ENCODE results near the gene NKTR. TPM values are rescaled to one million over a fixed set of nuclear protein-coding genes. Genes with fewer than 3 reads are reported as not detected.

NKTR gene
- total and polyA plus RNA-seq, 7 donors: 9.0 to 23.0 (median 14.1) TPM

- no peaks in the 10 kb centered on the region for H3K27me3 ChIP-seq (ENCODE audit: insufficient read depth in 3 of 3, low read length in 2 of 3)
- H3K4me1 ChIP-seq: peaks cover 59% of the 10 kb centered on the region
- H3K4me3 ChIP-seq: peak overlapping the region; percentile 78
- H3K27ac ChIP-seq: peak overlapping the region; percentile 98
- TF ChIP-seq, protein P1, sequence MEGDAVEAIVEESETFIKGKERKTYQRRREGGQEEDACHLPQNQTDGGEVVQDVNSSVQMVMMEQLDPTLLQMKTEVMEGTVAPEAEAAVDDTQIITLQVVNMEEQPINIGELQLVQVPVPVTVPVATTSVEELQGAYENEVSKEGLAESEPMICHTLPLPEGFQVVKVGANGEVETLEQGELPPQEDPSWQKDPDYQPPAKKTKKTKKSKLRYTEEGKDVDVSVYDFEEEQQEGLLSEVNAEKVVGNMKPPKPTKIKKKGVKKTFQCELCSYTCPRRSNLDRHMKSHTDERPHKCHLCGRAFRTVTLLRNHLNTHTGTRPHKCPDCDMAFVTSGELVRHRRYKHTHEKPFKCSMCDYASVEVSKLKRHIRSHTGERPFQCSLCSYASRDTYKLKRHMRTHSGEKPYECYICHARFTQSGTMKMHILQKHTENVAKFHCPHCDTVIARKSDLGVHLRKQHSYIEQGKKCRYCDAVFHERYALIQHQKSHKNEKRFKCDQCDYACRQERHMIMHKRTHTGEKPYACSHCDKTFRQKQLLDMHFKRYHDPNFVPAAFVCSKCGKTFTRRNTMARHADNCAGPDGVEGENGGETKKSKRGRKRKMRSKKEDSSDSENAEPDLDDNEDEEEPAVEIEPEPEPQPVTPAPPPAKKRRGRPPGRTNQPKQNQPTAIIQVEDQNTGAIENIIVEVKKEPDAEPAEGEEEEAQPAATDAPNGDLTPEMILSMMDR (IDR thresholded peaks at IDR 0.05): no peak
- H3K36me3 ChIP-seq (ENCODE audit: insufficient read depth in 1 of 2, low read depth in 1 of 2): peaks cover 0 to 20% of the 10 kb centered on the region in 2 donors
- intact Hi-C loops (cut with DNase I): loop anchor here (2.0 to 10.0 kb wide), 2 partner anchors 89 kb away; no protein-coding TSS in a partner anchor
- peak; percentile 58 to 81 for DNase-seq
- ATAC-seq: peak; percentile 49 to 68 (median 58)
- H3K9me3 ChIP-seq: no peaks in the 10 kb centered on the region
- 74 to 79% (median 77%) methylated on average over 6 of the region's 6 CpGs for WGBS, 3 donors
Measured at GRCh38 chr3:42655980-42656679, 55.6 kb downstream of the NKTR start.

DNA sequence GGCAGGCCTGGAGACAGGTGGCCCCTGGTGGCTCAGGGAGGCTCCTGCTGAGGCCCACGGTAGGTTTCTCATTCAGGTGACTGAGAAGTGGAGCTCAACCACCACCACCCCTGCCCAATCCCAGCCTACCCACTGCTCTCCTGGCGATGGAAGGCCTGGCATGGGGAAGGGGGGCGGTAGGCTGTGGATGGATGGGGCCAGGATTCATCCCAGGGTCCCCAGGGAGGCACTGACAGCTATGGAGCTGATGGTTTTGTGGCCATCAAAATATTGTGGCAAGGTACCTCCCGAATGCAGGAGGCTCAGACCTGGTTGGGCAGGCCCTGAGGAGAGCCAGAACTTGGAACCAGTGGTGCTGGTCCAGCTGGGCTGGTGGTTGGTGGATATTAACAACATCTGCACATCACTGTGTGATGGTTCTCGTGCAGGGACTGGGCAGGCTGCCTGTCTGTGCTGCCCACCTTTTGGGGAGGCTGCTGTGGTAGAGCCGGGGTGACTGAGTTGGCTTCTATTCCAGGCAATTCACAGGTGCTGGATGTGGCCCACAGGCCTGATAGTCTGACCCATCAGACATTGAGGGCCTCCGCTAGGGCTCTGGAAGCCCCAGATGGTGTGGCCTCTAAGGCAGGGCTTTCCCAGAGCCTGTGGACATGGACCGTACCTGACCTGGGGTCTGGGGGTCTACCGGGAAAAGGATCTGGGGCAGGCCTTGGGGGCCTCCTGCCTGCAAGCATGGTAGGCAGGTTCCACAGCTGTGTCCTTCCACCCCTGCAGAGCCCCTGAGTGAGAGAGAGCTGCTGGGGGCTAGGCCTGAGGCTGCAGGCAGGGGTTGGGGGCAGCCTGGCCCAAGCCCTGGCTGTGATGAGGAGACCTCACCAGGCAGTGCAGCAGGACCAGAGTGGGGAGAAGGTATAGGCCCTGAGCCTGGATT lies 56.5 kb downstream of the NKTR start:
- peaks cover 0 to 20% of the 10 kb centered on the region in 2 donors for H3K36me3 ChIP-seq (ENCODE audit: insufficient read depth in 1 of 2, low read depth in 1 of 2)
- WGBS, 3 donors: 72 to 85% (median 76%) methylated on average over 9 of the region's 9 CpGs
- TF ChIP-seq, protein P1 (IDR thresholded peaks at IDR 0.05): no peak
- H3K4me1 ChIP-seq: peaks cover 62% of the 10 kb centered on the region
- no peaks in the 10 kb centered on the region for H3K27me3 ChIP-seq (ENCODE audit: insufficient read depth in 3 of 3, low read length in 2 of 3)
- no peak for ATAC-seq
- no peak overlapping the region for H3K4me3 ChIP-seq
- no peaks in the 10 kb centered on the region for H3K9me3 ChIP-seq
- DNase-seq: peak in 1 of 2 donors; percentile 47
- peak overlapping the region; percentile 98 for H3K27ac ChIP-seq
- intact Hi-C loops (cut with DNase I): loop anchor here in 1 of 2 donors (10.0 kb wide), 1 partner anchor 88 kb away; no protein-coding TSS in a partner anchor

GRCh38 chr3:42657675-42658074 lies 57.2 kb downstream of the NKTR start:
- Histone ChIP-seq H3K27ac (peak overlapping the region; percentile 98), H3K36me3 (ENCODE audit: insufficient read depth in 1 of 2, low read depth in 1 of 2) (peaks cover 0 to 20% of the 10 kb centered on the region in 2 donors), H3K4me3 (no peak overlapping the region), H3K4me1 (peaks cover 57% of the 10 kb centered on the region), H3K9me3 (no peaks in the 10 kb centered on the region), H3K27me3 (ENCODE audit: insufficient read depth in 3 of 3, low read length in 2 of 3) (no peaks in the 10 kb centered on the region)
- no peak for DNase-seq
- WGBS, 3 donors: 70 to 80% (median 79%) methylated on average over 4 of the region's 4 CpGs
- intact Hi-C loops (cut with DNase I): loop anchor here in 1 of 2 donors (10.0 kb wide), 1 partner anchor 87 kb away; no protein-coding TSS in a partner anchor
- no peak for ATAC-seq
- TF ChIP-seq, protein P1 (IDR thresholded peaks at IDR 0.05): no peak

GRCh38 chr3:42658091-42658770 lies 57.7 kb downstream of the NKTR start:
- Histone ChIP-seq H3K27ac (peak overlapping the region; percentile 98), H3K9me3 (no peaks in the 10 kb centered on the region), H3K36me3 (ENCODE audit: insufficient read depth in 1 of 2, low read depth in 1 of 2) (peaks cover 0 to 25% of the 10 kb centered on the region in 2 donors), H3K27me3 (ENCODE audit: insufficient read depth in 3 of 3, low read length in 2 of 3) (no peaks in the 10 kb centered on the region), H3K4me1 (peaks cover 52% of the 10 kb centered on the region), H3K4me3 (no peak overlapping the region)
- TF ChIP-seq, protein P1 (IDR thresholded peaks at IDR 0.05): no peak
- ATAC-seq (no peak), DNase-seq (no peak)
- intact Hi-C loops (cut with DNase I): loop anchor here in 1 of 2 donors (10.0 kb wide), 1 partner anchor 87 kb away; no protein-coding TSS in a partner anchor
- 56 to 79% (median 59%) methylated on average over 34 of the region's 34 CpGs for WGBS, 3 donors
